ENCODE results near the gene PODXL.

DNA sequence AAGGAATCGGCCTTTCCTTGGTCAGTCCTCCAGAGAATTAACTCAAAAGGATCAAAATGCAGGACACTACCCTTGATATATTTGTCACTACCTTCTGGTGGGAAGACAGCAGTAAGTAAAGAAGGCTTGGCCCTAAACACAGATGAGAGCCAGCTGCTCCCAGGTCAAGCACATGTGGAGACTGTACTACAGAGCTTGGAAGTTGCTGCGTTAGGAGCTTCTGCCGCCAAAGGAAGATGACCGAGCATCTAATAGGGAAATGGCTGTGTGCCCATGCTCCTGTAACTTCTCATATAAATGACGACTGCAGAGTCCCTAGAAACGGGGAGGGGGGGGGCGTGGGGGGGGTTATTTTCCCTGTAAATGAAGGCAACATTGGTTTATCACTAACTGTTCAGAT lies 59.0 kb downstream of the PODXL start:
- TF ChIP-seq EZH2 (IDR thresholded peaks at IDR 0.05): no peak
- TF ChIP-seq, protein P1, sequence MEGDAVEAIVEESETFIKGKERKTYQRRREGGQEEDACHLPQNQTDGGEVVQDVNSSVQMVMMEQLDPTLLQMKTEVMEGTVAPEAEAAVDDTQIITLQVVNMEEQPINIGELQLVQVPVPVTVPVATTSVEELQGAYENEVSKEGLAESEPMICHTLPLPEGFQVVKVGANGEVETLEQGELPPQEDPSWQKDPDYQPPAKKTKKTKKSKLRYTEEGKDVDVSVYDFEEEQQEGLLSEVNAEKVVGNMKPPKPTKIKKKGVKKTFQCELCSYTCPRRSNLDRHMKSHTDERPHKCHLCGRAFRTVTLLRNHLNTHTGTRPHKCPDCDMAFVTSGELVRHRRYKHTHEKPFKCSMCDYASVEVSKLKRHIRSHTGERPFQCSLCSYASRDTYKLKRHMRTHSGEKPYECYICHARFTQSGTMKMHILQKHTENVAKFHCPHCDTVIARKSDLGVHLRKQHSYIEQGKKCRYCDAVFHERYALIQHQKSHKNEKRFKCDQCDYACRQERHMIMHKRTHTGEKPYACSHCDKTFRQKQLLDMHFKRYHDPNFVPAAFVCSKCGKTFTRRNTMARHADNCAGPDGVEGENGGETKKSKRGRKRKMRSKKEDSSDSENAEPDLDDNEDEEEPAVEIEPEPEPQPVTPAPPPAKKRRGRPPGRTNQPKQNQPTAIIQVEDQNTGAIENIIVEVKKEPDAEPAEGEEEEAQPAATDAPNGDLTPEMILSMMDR (IDR thresholded peaks at IDR 0.05): no peak
- no peak for TF ChIP-seq EZH2phosphoT487 (IDR thresholded peaks at IDR 0.05)

Data from neural progenitor cell (in vitro differentiated cells).